Tibial nerve (tissue), 4 donors: ENCODE data around the gene NFIA. TPM values are rescaled to one million over a fixed set of nuclear protein-coding genes. Genes with fewer than 3 reads are reported as not detected.

Experiments used
- DNase-seq, 2 donors: peaks; one replicate each; pipeline ENCODE4 v3.0.0-alpha.2; 2019; ENCODE audit warnings: low spot score in 2 of 2
- H3K27ac ChIP-seq, 4 donors: fragments of 200-600 bp; sonication (generic) in 3 of 4; one replicate each; pipeline ENCODE4 v1.5.1; 2017 to 2019; ENCODE audit warnings: mild to moderate bottlenecking in 1 of 4
- H3K27me3 ChIP-seq, 2 donors: fragments of 200-600 bp; sonication (generic) in 1 of 2; one replicate each; pipeline versions ENCODE4 v1.5.1 to v1.6.0; 2017 to 2019
- H3K36me3 ChIP-seq, 3 donors: fragments of 200-600 bp; sonication (generic); one replicate each; pipeline ENCODE4 v1.5.1; 2018 to 2019
- H3K4me1 ChIP-seq, 4 donors: fragments of 200-600 bp; sonication (generic) in 3 of 4; one replicate each; pipeline ENCODE4 v1.5.1; 2017 to 2019
- H3K4me3 ChIP-seq, 4 donors: fragments of 200-600 bp; sonication (generic) in 3 of 4; one replicate each; pipeline ENCODE4 v1.5.1; 2017 to 2019; ENCODE audit warnings: mild to moderate bottlenecking in 1 of 4, moderate library complexity in 1 of 4
- H3K9me3 ChIP-seq, 4 donors: fragments of 200-600 bp; sonication (generic) in 3 of 4; one replicate each; pipeline ENCODE4 v1.5.1; 2017 to 2019
- EP300 ChIP-seq, 2 donors: sonication (generic); formaldehyde crosslinking; IDR thresholded peaks; one replicate each; pipeline ENCODE4 v1.6.1; 2017; ENCODE audit warnings: antibody characterized with exemption in 2 of 2, mild to moderate bottlenecking in 1 of 2
- POLR2A ChIP-seq, 2 donors: fragments of 450-650 bp; IDR thresholded peaks; one replicate each; pipeline ENCODE4 v1.6.1; 2017; ENCODE audit warnings: antibody characterized with exemption in 2 of 2, mild to moderate bottlenecking in 2 of 2, moderate library complexity in 2 of 2
- WGBS, 2 donors: methylation state at CpG; one replicate each; pipeline ENCODE4 v1.1.5; 2018; 5-methylcytosine and 5-hydroxymethylcytosine counted together
- total RNA-seq, 4 donors: library from RNA; depleted of rRNA; stranded (reverse); fragments of >200 nt; gene quantifications; one replicate each; pipeline ENCODE4 v1.1.0, GENCODE V29; 2016
- TF ChIP-seq, protein P1 (sequence below), 5 experiments: fragments of 200-600 bp in 3 of 5; fragments of 450-650 bp in 2 of 5; sonication (generic) in 3 of 5; IDR thresholded peaks; one replicate each; pipeline ENCODE4 v1.5.1; 2016 to 2019; ENCODE audit warnings: antibody characterized with exemption in 5 of 5, mild to moderate bottlenecking in 3 of 5, moderate library complexity in 2 of 5

The NFIA gene
- total RNA-seq, 4 donors from 2014 or later: 71.2 to 81.4 (median 75.7) TPM

DNA sequence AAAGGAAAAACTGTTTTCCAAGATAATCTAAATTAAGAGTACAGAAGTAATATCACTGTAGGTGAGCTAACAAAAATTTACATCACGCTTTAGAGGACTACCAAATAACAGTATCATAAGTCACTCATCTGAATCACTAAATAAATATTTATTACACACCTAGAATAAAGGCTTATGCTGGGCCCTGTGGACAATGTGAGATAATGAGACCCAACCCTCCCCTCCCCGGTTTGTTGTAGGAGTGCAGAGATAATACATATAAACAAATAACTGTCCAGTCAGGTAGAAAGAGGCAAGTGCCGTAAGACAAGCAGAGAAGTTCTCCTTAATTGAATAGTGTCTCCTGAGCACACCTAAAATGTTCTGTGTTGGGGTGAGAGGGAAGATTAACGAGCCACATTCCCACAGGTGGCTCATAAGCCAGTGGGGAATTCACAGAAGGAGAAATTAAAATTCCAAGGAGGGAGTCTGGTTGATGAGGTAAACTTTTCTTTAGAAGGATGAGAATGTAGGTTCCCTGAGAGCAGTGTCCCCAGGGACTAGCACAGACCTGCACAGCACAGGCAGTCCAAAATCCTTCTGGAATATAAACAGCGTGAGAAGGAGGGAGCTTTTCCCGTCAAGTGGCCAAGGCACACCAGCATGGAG, 241.4 kb downstream of the NFIA start:
- DNase-seq: no peak
- WGBS, 2 donors: 91% methylated on average over 6 of the region's 6 CpGs
- H3K4me3 ChIP-seq: no peak overlapping the region
- H3K27me3 ChIP-seq: no peaks in the 10 kb centered on the region
- no peaks in the 10 kb centered on the region for H3K36me3 ChIP-seq
- no peak for TF ChIP-seq POLR2A (IDR thresholded peaks at IDR 0.05)
- TF ChIP-seq, protein P1, sequence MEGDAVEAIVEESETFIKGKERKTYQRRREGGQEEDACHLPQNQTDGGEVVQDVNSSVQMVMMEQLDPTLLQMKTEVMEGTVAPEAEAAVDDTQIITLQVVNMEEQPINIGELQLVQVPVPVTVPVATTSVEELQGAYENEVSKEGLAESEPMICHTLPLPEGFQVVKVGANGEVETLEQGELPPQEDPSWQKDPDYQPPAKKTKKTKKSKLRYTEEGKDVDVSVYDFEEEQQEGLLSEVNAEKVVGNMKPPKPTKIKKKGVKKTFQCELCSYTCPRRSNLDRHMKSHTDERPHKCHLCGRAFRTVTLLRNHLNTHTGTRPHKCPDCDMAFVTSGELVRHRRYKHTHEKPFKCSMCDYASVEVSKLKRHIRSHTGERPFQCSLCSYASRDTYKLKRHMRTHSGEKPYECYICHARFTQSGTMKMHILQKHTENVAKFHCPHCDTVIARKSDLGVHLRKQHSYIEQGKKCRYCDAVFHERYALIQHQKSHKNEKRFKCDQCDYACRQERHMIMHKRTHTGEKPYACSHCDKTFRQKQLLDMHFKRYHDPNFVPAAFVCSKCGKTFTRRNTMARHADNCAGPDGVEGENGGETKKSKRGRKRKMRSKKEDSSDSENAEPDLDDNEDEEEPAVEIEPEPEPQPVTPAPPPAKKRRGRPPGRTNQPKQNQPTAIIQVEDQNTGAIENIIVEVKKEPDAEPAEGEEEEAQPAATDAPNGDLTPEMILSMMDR (IDR thresholded peaks at IDR 0.05): no peak
- no peak for TF ChIP-seq EP300 (IDR thresholded peaks at IDR 0.05)
- H3K27ac ChIP-seq: peak overlapping the region in 2 of 4 donors; percentile 46 to 57
- peaks cover 0 to 26% (median 2%) of the 10 kb centered on the region in 4 donors for H3K4me1 ChIP-seq
- no peaks in the 10 kb centered on the region for H3K9me3 ChIP-seq

DNA sequence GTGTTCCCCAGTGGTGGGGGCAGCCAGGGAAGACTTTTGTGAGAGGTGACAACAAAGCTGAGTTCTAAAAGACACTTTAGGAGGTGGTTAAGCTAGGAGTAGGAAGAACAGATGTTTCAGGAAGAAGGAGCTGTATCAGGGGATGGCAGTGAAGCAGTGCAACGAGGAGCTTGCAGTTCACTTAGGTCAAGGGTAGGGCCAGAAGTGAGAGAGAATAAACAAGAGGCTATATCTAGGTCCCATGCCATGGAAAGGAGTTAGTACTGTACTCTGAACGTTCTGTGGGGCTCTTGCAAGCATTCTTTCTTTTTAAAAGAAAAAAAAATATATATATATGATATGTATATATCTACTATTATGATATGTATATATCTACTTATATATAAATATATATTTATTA, 244.4 kb downstream of the NFIA start:
- no peaks in the 10 kb centered on the region for H3K36me3 ChIP-seq
- H3K27ac ChIP-seq: no peak overlapping the region
- 52 to 56% methylated on average over 2 of the region's 2 CpGs for WGBS, 2 donors
- no peaks in the 10 kb centered on the region for H3K9me3 ChIP-seq
- H3K4me1 ChIP-seq: peaks cover 0 to 4% (median 0%) of the 10 kb centered on the region in 4 donors
- no peak for TF ChIP-seq POLR2A (IDR thresholded peaks at IDR 0.05)
- TF ChIP-seq EP300 (IDR thresholded peaks at IDR 0.05): no peak
- TF ChIP-seq, protein P1 (IDR thresholded peaks at IDR 0.05): no peak
- H3K27me3 ChIP-seq: no peaks in the 10 kb centered on the region
- no peak overlapping the region for H3K4me3 ChIP-seq
- DNase-seq: no peak

DNA sequence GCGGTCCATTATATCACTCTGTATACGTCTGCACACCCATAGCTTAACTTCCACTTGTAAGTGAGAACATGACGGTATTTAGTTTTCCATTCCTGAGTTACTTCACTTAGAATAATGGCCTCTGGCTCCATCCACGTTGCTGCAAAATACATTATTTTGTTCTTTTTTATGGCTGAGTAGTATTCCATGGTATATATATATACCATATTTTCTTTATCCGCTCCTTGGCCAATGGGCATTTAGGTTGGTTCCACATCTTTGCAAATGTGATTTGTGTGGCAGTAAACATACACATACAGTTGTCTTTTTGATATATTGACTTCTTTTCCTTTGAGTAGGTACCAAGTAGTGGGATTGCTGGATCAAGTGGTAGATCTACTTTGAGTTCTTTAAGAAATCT, 245.1 kb downstream of the NFIA start:
- no peaks in the 10 kb centered on the region for H3K9me3 ChIP-seq
- H3K27ac ChIP-seq: no peak overlapping the region
- 92 to 96% methylated on average over 5 of the region's 5 CpGs for WGBS, 2 donors
- no peak for TF ChIP-seq POLR2A (IDR thresholded peaks at IDR 0.05)
- TF ChIP-seq, protein P1 (IDR thresholded peaks at IDR 0.05): no peak
- no peak for TF ChIP-seq EP300 (IDR thresholded peaks at IDR 0.05)
- no peak overlapping the region for H3K4me3 ChIP-seq
- DNase-seq: no peak
- H3K27me3 ChIP-seq: no peaks in the 10 kb centered on the region
- peaks cover 0 to 4% (median 0%) of the 10 kb centered on the region in 4 donors for H3K4me1 ChIP-seq
- H3K36me3 ChIP-seq: no peaks in the 10 kb centered on the region

DNA sequence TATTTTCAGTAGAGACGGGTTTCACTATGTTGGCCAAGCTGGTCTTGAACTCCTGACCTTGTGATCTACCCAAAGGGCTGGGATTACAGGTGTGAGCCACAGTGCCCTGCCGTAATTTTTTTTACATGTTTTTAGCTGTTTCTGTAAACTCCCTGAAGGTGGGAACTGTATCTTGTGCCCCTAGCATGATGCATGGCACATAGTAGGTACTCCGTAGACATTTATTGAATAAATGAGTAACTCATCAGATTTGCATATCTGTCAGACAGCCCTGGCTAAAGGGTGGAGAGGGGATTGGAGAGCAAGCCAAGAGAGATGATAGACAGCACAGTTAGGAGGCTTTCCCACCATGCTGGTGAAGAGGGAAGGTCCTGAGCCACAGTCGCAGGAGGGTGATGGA, 247.2 kb downstream of the NFIA start:
- Histone ChIP-seq H3K4me1 (peaks cover 0 to 1% (median 0%) of the 10 kb centered on the region in 4 donors), H3K9me3 (no peaks in the 10 kb centered on the region), H3K27ac (no peak overlapping the region), H3K27me3 (no peaks in the 10 kb centered on the region), H3K4me3 (no peak overlapping the region), H3K36me3 (no peaks in the 10 kb centered on the region)
- TF ChIP-seq EP300 (IDR thresholded peaks at IDR 0.05): no peak
- TF ChIP-seq POLR2A (IDR thresholded peaks at IDR 0.05): no peak
- TF ChIP-seq, protein P1 (IDR thresholded peaks at IDR 0.05): no peak
- no peak for DNase-seq
- WGBS, 2 donors: 94 to 97% methylated on average over 4 of the region's 4 CpGs

DNA sequence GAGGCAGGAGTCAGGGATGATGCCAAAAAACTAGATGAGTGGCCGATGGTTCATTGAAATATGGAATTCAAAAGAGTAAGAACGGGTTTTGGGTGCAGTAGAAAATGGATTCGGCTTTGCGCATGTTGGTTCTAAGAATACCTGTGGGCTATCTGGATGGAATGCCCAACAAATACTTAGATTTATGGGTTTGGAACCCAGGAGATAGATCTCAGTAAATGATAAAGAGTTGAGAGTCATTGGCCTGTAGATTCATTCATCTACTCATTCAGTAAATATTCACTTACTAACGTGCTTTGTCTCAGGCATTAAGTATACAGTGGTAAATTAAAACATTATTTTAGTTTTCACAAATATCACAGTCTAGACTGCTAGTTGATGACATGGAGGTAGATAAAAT, 247.7 kb downstream of the NFIA start:
- TF ChIP-seq POLR2A (IDR thresholded peaks at IDR 0.05): no peak
- TF ChIP-seq, protein P1 (IDR thresholded peaks at IDR 0.05): no peak

More for the DNA sequence above, 247.7 kb downstream of the NFIA start:
- H3K9me3 ChIP-seq: no peaks in the 10 kb centered on the region
- no peak overlapping the region for H3K27ac ChIP-seq
- H3K4me3 ChIP-seq: no peak overlapping the region
- H3K4me1 ChIP-seq: peaks cover 0 to 5% (median 0%) of the 10 kb centered on the region in 4 donors
- no peak for DNase-seq
- WGBS, 2 donors: 89 to 91% methylated on average over 5 of the region's 5 CpGs
- no peaks in the 10 kb centered on the region for H3K27me3 ChIP-seq
- no peaks in the 10 kb centered on the region for H3K36me3 ChIP-seq
